ENCODE results near the gene CCDC71.

CCDC71 gene

GRCh38 chr3:49132073-49132436 lies 34.1 kb downstream of the CCDC71 start:
- no peak for TF ChIP-seq GATA1 (IDR thresholded peaks at IDR 0.05; ENCODE audit: low read depth, low read length)
- TF ChIP-seq POLR2A (IDR thresholded peaks at IDR 0.05; ENCODE audit: low read length), result no peak
- no peak for DNase-seq

- no peak for DNase-seq
- no peak for TF ChIP-seq POLR2A (IDR thresholded peaks at IDR 0.05; ENCODE audit: low read length)
- no peak for TF ChIP-seq GATA1 (IDR thresholded peaks at IDR 0.05; ENCODE audit: low read depth, low read length)
Measured at GRCh38 chr3:49131576-49131975, 34.6 kb downstream of the CCDC71 start.

DNA sequence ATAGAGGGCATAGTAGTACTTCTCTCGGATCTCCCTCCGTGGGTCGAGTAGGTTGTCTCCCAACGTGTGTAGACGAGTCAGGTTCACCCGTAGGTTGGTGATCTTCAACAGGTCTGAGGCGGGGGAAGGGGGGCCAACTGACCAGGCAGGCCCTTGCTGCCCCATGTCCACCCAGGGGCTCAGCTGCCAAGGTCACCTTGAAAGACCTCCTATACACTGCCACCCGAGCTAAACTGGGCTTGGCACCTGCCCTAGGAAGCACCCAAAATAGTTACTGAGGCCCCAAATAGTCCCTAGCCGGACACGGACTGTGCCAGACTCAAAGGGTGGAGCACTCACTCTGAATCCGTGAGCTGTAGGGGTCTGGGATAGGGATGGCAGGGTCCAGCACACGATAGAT lies 35.1 kb downstream of the CCDC71 start:
- no peak for DNase-seq
- TF ChIP-seq GATA1 (IDR thresholded peaks at IDR 0.05; ENCODE audit: low read depth, low read length) (no peak), POLR2A (IDR thresholded peaks at IDR 0.05; ENCODE audit: low read length) (no peak)

DNA sequence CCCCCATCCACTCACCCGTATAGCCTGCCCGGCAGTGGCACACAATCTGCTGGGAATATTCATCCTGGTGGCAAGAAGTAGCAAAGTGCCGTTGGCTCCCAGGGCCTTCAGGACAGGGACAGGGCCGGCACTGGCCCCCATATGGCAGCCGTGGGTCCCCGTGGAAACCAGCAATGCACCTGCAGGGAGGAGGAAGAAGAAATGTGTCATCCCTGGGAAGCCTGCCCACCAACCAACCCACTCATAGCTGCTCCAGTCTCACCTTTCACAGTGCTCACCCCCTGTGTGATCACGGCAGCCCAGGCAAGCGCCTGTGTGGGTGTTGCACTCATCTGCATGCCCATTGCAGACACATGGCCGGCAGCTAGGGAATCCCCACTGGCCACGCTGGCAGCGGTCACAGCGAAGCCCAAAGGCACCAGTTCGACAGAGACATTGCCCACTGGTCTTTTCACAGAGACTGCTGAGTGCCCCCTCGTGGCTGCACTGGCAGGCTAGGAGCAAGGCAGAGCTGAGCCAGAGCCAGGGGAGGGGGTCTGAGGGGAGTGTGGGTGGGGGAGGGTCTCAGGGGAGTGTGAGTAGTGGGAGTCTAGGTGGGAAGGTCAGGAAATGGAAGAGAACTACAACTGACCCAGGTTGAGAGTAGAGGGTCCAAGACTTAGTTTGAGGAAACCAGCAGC lies 41.0 kb downstream of the CCDC71 start:
- DNase-seq, result no peak
- TF ChIP-seq POLR2A (IDR thresholded peaks at IDR 0.05; ENCODE audit: low read length), result no peak

DNA sequence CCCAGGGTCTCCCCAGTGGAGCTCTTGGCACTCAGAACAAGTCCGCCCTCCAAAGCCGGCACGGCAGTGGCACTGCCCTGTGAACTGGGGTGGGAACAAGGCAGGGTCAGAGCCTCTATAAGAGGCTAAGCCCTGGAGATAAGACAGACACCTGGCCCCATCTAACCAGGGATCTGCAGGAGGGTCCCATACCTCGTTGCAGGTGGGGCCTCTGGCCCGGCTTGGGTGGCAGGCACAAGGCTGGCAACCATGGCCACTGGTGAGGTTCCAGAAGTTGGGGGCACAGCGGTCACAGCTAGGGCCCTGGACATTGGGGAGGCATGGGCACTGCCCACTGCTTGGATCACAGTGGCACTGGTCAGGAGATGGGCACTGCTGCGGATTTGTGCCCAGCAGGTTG lies 41.9 kb downstream of the CCDC71 start:
- DNase-seq, result no peak
- TF ChIP-seq GATA1 (IDR thresholded peaks at IDR 0.05; ENCODE audit: low read depth, low read length), result no peak

DNA sequence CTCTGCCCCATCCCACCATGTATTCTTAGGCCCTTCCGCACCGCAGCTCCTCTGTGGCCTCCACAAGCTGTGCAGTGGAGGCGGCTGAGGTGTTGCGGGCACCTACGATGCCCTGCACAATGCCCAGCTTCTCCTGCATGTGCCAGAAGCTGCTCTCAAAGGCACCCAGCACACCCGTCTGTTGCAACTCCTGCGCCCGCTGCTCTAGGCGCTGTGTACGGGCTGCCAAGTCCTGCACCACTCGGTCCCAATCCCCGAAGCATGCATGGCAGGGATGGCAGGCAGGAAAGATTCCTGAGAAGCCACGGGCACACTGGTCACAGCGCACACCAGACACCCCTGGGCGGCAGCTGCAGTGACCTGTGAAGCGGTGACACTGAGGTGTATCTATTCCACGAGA lies 42.4 kb downstream of the CCDC71 start:
- TF ChIP-seq GATA1 (IDR thresholded peaks at IDR 0.05; ENCODE audit: low read depth, low read length) (no peak), POLR2A (IDR thresholded peaks at IDR 0.05; ENCODE audit: low read length) (no peak)
- DNase-seq, result no peak

GRCh38 chr3:49122886-49123545 lies 43.1 kb downstream of the CCDC71 start:
- TF ChIP-seq POLR2A (IDR thresholded peaks at IDR 0.05; ENCODE audit: low read length) (no peak), GATA1 (IDR thresholded peaks at IDR 0.05; ENCODE audit: low read depth, low read length) (no peak)
- DNase-seq, result no peak

- DNase-seq, result no peak
Measured at GRCh38 chr3:49122451-49122850, 43.7 kb downstream of the CCDC71 start.

DNA sequence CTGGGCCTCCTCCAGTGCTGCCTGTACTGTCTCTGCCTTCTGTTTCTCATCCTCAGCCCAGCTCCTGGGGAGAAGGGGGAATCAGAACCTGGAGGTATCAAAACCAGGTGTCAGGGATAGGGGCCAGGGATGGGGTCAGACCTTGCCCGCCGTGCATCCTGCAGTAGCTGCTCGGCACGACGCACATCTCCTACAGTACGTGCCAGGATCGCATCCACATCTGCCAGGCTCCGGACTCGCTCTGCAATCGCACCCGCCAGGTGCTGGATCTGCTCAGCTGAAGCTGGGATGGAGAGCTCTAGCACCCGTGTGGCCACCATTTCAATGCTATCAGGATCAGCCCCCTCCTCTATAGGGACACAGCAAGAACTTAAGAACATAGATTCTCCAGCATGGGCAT lies 44.1 kb downstream of the CCDC71 start:
- DNase-seq, result no peak
- TF ChIP-seq GATA1 (IDR thresholded peaks at IDR 0.05; ENCODE audit: low read depth, low read length) (no peak), POLR2A (IDR thresholded peaks at IDR 0.05; ENCODE audit: low read length) (no peak)

More at GRCh38 chr3:49122451-49122850, 43.7 kb downstream of the CCDC71 start:
- no peak for TF ChIP-seq POLR2A (IDR thresholded peaks at IDR 0.05; ENCODE audit: low read length)
- TF ChIP-seq GATA1 (IDR thresholded peaks at IDR 0.05; ENCODE audit: low read depth, low read length), result no peak

- no peak for DNase-seq
- TF ChIP-seq GATA1 (IDR thresholded peaks at IDR 0.05; ENCODE audit: low read depth, low read length) (no peak), POLR2A (IDR thresholded peaks at IDR 0.05; ENCODE audit: low read length) (no peak)
Measured at GRCh38 chr3:49121132-49121736, 44.9 kb downstream of the CCDC71 start.

- peak; percentile 96 to 97 for DNase-seq
- TF ChIP-seq GATA1 (IDR thresholded peaks at IDR 0.05; ENCODE audit: low read depth, low read length) (no peak), POLR2A (IDR thresholded peaks at IDR 0.05; ENCODE audit: low read length) (peak; percentile 92)
Measured at GRCh38 chr3:49120438-49121131, 45.5 kb downstream of the CCDC71 start, which contains the start of gene USP19. TSS of gene USP19 (minus strand) at chr3:49120823. CDS start at chr3:49119145, 1,678 bp downstream.

DNA sequence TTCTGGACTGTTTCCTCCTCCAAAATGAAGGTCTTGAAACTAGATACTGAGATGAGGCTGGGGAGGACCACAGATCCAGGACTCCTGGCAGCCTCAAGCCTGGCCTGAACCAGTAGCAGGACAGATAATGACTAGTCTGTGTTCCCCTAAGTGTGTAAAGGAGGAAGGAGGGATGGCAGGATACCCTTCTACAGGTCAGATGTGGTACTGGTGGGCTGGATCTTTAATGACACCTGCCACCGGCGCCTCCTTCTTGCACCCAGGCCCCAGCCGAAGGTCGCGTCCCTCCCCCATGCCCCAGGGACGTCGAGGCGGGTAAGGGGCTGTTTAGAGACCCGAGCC lies 46.1 kb downstream of the CCDC71 start:
- peak; percentile 65 to 71 for DNase-seq
- TF ChIP-seq POLR2A (IDR thresholded peaks at IDR 0.05; ENCODE audit: low read length) (no peak), GATA1 (IDR thresholded peaks at IDR 0.05; ENCODE audit: low read depth, low read length) (no peak)

GRCh38 chr3:49119439-49119838 lies 46.7 kb downstream of the CCDC71 start:
- DNase-seq, result no peak
- TF ChIP-seq POLR2A (IDR thresholded peaks at IDR 0.05; ENCODE audit: low read length) (no peak), GATA1 (IDR thresholded peaks at IDR 0.05; ENCODE audit: low read depth, low read length) (no peak)

GRCh38 chr3:49119036-49119435 lies 47.1 kb downstream of the CCDC71 start:
- DNase-seq, result no peak
- TF ChIP-seq GATA1 (IDR thresholded peaks at IDR 0.05; ENCODE audit: low read depth, low read length), result no peak
- no peak for TF ChIP-seq POLR2A (IDR thresholded peaks at IDR 0.05; ENCODE audit: low read length)
